ENCODE data around the gene PTPRK.

The PTPRK gene

GRCh38 chr6:128520436-128521281 is at the start of gene PTPRK:
Gene PTPRK, minus strand, starts transcription at chr6:128520599. Its CDS starts 241 bp downstream, at chr6:128520358.
- Histone ChIP-seq H3K9ac (ENCODE audit: low read length) (peak within 1 kb of the TSS; percentile 95), H3K27ac (ENCODE audit: low read depth, low read length) (peak within 1 kb of the TSS; percentile 89), H3K36me3 (ENCODE audit: control insufficient read depth, insufficient read depth, low read length) (no peaks in the 10 kb centered on the region), H3K4me3 (ENCODE audit: low read length) (peak within 1 kb of the TSS; percentile 97), H3K27me3 (ENCODE audit: control insufficient read depth, insufficient read depth, low read length) (no peaks in the 10 kb centered on the region), H3K4me1 (ENCODE audit: control insufficient read depth, insufficient read depth, low read length) (peaks cover 19% of the 10 kb centered on the region)

GRCh38 chr6:128567029-128567428 is 46.6 kb upstream of the PTPRK start:
- no peak overlapping the region for H3K4me3 ChIP-seq (ENCODE audit: low read length)
- no peak overlapping the region for H3K27ac ChIP-seq (ENCODE audit: low read depth, low read length)
- no peak overlapping the region for H3K9ac ChIP-seq (ENCODE audit: low read length)
- no peaks in the 10 kb centered on the region for H3K36me3 ChIP-seq (ENCODE audit: control insufficient read depth, insufficient read depth, low read length)
- no peaks in the 10 kb centered on the region for H3K4me1 ChIP-seq (ENCODE audit: control insufficient read depth, insufficient read depth, low read length)
- no peaks in the 10 kb centered on the region for H3K27me3 ChIP-seq (ENCODE audit: control insufficient read depth, insufficient read depth, low read length)

- H3K9ac ChIP-seq (ENCODE audit: low read length), result no peak overlapping the region
- H3K4me3 ChIP-seq (ENCODE audit: low read length), result no peak overlapping the region
- no peak overlapping the region for H3K27ac ChIP-seq (ENCODE audit: low read depth, low read length)
- H3K36me3 ChIP-seq (ENCODE audit: control insufficient read depth, insufficient read depth, low read length), result no peaks in the 10 kb centered on the region
- H3K27me3 ChIP-seq (ENCODE audit: control insufficient read depth, insufficient read depth, low read length), result no peaks in the 10 kb centered on the region
- H3K4me1 ChIP-seq (ENCODE audit: control insufficient read depth, insufficient read depth, low read length), result no peaks in the 10 kb centered on the region
Observed at GRCh38 chr6:128560966-128561365, 40.6 kb upstream of the PTPRK start.

- Histone ChIP-seq H3K27me3 (ENCODE audit: control insufficient read depth, insufficient read depth, low read length) (no peaks in the 10 kb centered on the region), H3K27ac (ENCODE audit: low read depth, low read length) (no peak overlapping the region)
Observed at GRCh38 chr6:128558924-128559323, 38.5 kb upstream of the PTPRK start.

GRCh38 chr6:128558021-128558420 is 37.6 kb upstream of the PTPRK start:
- no peaks in the 10 kb centered on the region for H3K4me1 ChIP-seq (ENCODE audit: control insufficient read depth, insufficient read depth, low read length)
- H3K36me3 ChIP-seq (ENCODE audit: control insufficient read depth, insufficient read depth, low read length), result no peaks in the 10 kb centered on the region
- H3K9ac ChIP-seq (ENCODE audit: low read length), result no peak overlapping the region
- H3K4me3 ChIP-seq (ENCODE audit: low read length), result no peak overlapping the region
- no peaks in the 10 kb centered on the region for H3K27me3 ChIP-seq (ENCODE audit: control insufficient read depth, insufficient read depth, low read length)
- no peak overlapping the region for H3K27ac ChIP-seq (ENCODE audit: low read depth, low read length)

More at GRCh38 chr6:128558924-128559323, 38.5 kb upstream of the PTPRK start:
- Histone ChIP-seq H3K36me3 (ENCODE audit: control insufficient read depth, insufficient read depth, low read length) (no peaks in the 10 kb centered on the region), H3K4me1 (ENCODE audit: control insufficient read depth, insufficient read depth, low read length) (no peaks in the 10 kb centered on the region), H3K9ac (ENCODE audit: low read length) (no peak overlapping the region), H3K4me3 (ENCODE audit: low read length) (no peak overlapping the region)

DNA sequence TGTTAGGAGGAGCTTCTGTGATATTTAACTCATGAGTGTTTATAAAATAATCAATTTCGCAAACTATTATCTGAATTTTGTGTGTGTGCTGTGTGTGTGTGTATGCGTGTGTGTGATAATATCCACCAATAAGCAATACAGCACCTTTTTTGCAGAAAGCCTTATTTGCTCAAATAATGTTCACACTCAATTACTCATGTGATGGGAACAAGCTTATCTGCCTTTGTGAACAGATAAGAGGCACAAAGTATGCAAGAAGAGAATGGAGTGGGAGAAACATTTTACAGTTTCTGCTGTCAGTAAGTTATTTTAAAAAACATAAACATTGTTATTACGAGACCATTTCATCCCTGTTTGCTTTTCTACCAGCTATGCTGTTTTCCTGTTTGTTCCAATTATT is 36.7 kb upstream of the PTPRK start:
- Histone ChIP-seq H3K4me3 (ENCODE audit: low read length) (no peak overlapping the region), H3K36me3 (ENCODE audit: control insufficient read depth, insufficient read depth, low read length) (no peaks in the 10 kb centered on the region), H3K27ac (ENCODE audit: low read depth, low read length) (no peak overlapping the region), H3K27me3 (ENCODE audit: control insufficient read depth, insufficient read depth, low read length) (no peaks in the 10 kb centered on the region), H3K4me1 (ENCODE audit: control insufficient read depth, insufficient read depth, low read length) (no peaks in the 10 kb centered on the region), H3K9ac (ENCODE audit: low read length) (no peak overlapping the region)

- Histone ChIP-seq H3K27ac (ENCODE audit: low read depth, low read length) (no peak overlapping the region), H3K4me3 (ENCODE audit: low read length) (no peak overlapping the region), H3K9ac (ENCODE audit: low read length) (no peak overlapping the region), H3K27me3 (ENCODE audit: control insufficient read depth, insufficient read depth, low read length) (no peaks in the 10 kb centered on the region), H3K36me3 (ENCODE audit: control insufficient read depth, insufficient read depth, low read length) (no peaks in the 10 kb centered on the region), H3K4me1 (ENCODE audit: control insufficient read depth, insufficient read depth, low read length) (no peaks in the 10 kb centered on the region)
Observed at GRCh38 chr6:128554302-128554701, 33.9 kb upstream of the PTPRK start.

DNA sequence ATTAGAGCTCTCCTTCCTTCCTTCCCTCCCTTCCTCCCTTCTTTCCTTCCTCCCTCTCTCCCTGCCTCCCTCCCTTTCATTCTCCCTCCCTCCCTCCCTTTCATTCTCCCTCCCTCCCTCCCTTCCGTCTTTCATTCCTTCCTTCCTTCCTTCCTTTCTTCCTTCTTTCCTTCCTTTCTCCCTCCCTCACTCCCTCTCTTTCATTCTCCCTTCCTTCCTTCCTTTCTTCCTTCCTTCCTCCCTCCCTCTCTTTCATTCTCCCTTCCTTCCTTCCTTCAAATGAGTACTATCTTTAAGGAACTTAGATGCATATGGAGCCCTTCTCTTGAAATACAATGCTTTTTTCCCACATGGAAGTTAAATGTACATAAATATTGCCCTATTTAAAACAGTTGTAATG is 20.9 kb upstream of the PTPRK start:
- H3K27me3 ChIP-seq (ENCODE audit: control insufficient read depth, insufficient read depth, low read length), result no peaks in the 10 kb centered on the region
- H3K36me3 ChIP-seq (ENCODE audit: control insufficient read depth, insufficient read depth, low read length), result no peaks in the 10 kb centered on the region
- no peaks in the 10 kb centered on the region for H3K4me1 ChIP-seq (ENCODE audit: control insufficient read depth, insufficient read depth, low read length)
- H3K27ac ChIP-seq (ENCODE audit: low read depth, low read length), result no peak overlapping the region
- no peak overlapping the region for H3K4me3 ChIP-seq (ENCODE audit: low read length)
- no peak overlapping the region for H3K9ac ChIP-seq (ENCODE audit: low read length)

DNA sequence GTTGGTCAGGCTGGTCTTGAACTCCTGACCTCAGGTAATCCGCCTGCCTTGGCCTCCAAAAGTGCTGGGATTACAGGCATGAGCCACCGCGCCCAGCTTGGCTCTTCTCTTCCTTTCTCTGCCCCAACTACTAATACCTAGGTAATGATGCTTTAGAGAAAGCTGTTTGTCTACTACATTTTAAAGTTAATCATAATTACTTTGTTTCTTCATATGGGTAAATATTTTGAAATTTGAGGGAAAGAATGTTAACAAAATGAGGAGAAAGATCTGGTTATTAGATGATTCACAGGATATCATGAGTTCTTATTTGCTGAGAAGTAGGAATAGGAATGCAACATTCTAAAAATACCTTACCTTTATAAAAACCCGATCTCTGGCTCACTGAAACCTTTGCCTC is 18.4 kb upstream of the PTPRK start:
- Histone ChIP-seq H3K27ac (ENCODE audit: low read depth, low read length) (no peak overlapping the region), H3K4me3 (ENCODE audit: low read length) (no peak overlapping the region), H3K9ac (ENCODE audit: low read length) (no peak overlapping the region), H3K4me1 (ENCODE audit: control insufficient read depth, insufficient read depth, low read length) (no peaks in the 10 kb centered on the region), H3K27me3 (ENCODE audit: control insufficient read depth, insufficient read depth, low read length) (no peaks in the 10 kb centered on the region), H3K36me3 (ENCODE audit: control insufficient read depth, insufficient read depth, low read length) (no peaks in the 10 kb centered on the region)

DNA sequence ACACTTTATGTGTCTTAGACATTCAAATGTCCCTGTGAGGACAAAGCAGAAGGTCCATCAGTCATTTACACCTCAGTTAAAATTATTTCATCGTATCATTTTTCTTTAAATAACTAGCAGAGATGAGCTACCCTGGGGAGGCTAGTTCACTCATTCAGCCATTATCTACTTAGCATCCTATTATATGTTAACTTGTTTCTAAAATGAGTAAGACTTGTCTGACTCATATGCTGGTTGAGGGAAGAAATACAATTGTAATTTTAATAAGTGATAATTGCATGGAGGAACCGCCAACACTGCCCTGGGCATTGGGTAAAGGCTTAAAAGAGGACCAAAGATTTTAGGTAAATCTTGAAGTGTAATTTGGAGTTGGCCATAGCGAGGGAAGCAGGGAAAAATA is 12.4 kb upstream of the PTPRK start:
- no peak overlapping the region for H3K27ac ChIP-seq (ENCODE audit: low read depth, low read length)
- no peaks in the 10 kb centered on the region for H3K36me3 ChIP-seq (ENCODE audit: control insufficient read depth, insufficient read depth, low read length)
- H3K4me1 ChIP-seq (ENCODE audit: control insufficient read depth, insufficient read depth, low read length), result no peaks in the 10 kb centered on the region

DNA sequence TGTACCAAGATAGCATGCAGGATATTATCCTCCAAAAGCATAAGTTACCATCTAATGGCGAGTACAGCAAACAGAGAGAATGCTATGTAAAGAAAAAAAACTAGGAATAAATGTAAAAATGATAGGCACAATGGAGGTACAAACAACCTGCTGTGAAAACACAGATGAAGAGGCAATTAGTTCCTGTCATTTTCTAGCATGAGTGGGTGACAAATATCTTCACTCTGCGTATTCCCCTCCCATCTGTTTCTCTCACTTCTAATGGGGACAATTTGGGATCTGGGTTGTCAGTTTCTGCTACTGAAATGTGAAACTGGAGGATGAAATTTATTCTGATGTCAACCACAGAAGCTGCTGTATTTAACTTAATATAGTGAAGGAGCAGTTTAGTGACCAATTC is 11.7 kb upstream of the PTPRK start:
- no peak overlapping the region for H3K9ac ChIP-seq (ENCODE audit: low read length)
- no peak overlapping the region for H3K27ac ChIP-seq (ENCODE audit: low read depth, low read length)
- H3K4me1 ChIP-seq (ENCODE audit: control insufficient read depth, insufficient read depth, low read length), result no peaks in the 10 kb centered on the region
- no peak overlapping the region for H3K4me3 ChIP-seq (ENCODE audit: low read length)
- no peaks in the 10 kb centered on the region for H3K27me3 ChIP-seq (ENCODE audit: control insufficient read depth, insufficient read depth, low read length)
- no peaks in the 10 kb centered on the region for H3K36me3 ChIP-seq (ENCODE audit: control insufficient read depth, insufficient read depth, low read length)

More for the DNA sequence above, 12.4 kb upstream of the PTPRK start:
- Histone ChIP-seq H3K27me3 (ENCODE audit: control insufficient read depth, insufficient read depth, low read length) (no peaks in the 10 kb centered on the region), H3K9ac (ENCODE audit: low read length) (no peak overlapping the region), H3K4me3 (ENCODE audit: low read length) (no peak overlapping the region)

GRCh38 chr6:128531696-128532095 is 11.3 kb upstream of the PTPRK start:
- no peaks in the 10 kb centered on the region for H3K36me3 ChIP-seq (ENCODE audit: control insufficient read depth, insufficient read depth, low read length)
- H3K9ac ChIP-seq (ENCODE audit: low read length), result no peak overlapping the region
- no peaks in the 10 kb centered on the region for H3K4me1 ChIP-seq (ENCODE audit: control insufficient read depth, insufficient read depth, low read length)
- H3K27me3 ChIP-seq (ENCODE audit: control insufficient read depth, insufficient read depth, low read length), result no peaks in the 10 kb centered on the region
- no peak overlapping the region for H3K27ac ChIP-seq (ENCODE audit: low read depth, low read length)
- H3K4me3 ChIP-seq (ENCODE audit: low read length), result no peak overlapping the region

DNA sequence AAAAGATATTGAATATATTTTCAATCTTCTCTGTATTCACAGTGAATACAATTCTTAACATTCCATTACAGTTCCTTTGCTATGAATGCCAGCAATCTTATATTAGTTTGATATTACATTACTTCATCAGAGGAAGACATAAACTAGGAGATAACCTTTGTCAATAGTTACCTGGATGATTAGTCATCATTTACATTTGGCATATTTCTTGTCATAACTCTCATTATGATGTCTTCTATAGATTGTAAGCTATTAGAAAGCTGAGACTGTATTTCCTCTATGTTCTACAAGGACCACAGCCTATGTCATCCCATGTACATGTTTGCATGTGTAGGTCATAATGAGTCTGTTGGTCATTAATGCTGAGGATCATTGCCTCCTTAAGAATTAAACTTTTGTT is 7.8 kb upstream of the PTPRK start:
- Histone ChIP-seq H3K36me3 (ENCODE audit: control insufficient read depth, insufficient read depth, low read length) (no peaks in the 10 kb centered on the region), H3K4me1 (ENCODE audit: control insufficient read depth, insufficient read depth, low read length) (no peaks in the 10 kb centered on the region), H3K9ac (ENCODE audit: low read length) (no peak overlapping the region), H3K4me3 (ENCODE audit: low read length) (no peak overlapping the region), H3K27ac (ENCODE audit: low read depth, low read length) (no peak overlapping the region), H3K27me3 (ENCODE audit: control insufficient read depth, insufficient read depth, low read length) (no peaks in the 10 kb centered on the region)
